ENCODE results near the gene BPIFA3. TPM values are rescaled to one million over a fixed set of nuclear protein-coding genes. Genes with fewer than 3 reads are reported as not detected.

The BPIFA3 gene
- total and polyA plus RNA-seq, 9 of the 15 experiments (the other 6 are each of a cell fraction or from before 2014, with no cell fraction given): not detected

DNA sequence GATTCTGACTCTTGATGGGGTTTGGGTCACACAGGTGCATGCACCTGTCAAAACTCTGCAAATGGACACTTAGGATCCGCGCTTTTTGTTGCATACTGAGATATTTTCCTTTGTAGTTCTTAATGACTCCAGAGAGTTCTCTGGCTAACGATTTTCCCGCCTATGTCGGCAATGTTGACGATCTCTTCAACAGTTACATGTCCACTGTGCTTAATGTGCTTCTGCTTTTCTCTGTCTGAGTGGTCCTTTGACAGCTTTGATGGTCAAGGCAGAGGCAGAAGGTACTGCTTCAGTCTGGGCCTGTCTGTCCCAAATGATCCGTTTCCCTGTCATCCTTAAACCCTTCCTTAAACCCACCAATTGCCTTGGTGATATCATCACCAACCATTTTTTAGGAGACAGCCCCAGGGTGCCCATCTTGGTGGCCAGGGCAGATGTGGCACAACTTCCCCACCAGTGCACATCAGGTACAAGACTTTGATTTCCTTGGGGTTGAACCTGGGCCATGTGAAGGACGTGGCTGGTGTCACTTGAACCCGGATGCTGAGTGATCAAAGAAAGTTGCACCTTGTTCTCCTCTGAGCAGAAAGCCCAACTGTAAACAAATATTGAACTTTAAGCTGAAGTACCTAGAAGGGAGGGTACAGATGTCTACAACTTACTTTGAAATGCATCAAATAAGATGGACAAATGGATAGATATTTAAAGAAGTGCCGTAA, 55.2 kb downstream of the BPIFA3 start (continued):
- TF ChIP-seq ZSCAN32 (CRISPR knock-in tag; IDR thresholded peaks at IDR 0.05) (no peak), JUNB (CRISPR knock-in tag; conservative IDR thresholded peaks at IDR 0.05) (no peak)

DNA sequence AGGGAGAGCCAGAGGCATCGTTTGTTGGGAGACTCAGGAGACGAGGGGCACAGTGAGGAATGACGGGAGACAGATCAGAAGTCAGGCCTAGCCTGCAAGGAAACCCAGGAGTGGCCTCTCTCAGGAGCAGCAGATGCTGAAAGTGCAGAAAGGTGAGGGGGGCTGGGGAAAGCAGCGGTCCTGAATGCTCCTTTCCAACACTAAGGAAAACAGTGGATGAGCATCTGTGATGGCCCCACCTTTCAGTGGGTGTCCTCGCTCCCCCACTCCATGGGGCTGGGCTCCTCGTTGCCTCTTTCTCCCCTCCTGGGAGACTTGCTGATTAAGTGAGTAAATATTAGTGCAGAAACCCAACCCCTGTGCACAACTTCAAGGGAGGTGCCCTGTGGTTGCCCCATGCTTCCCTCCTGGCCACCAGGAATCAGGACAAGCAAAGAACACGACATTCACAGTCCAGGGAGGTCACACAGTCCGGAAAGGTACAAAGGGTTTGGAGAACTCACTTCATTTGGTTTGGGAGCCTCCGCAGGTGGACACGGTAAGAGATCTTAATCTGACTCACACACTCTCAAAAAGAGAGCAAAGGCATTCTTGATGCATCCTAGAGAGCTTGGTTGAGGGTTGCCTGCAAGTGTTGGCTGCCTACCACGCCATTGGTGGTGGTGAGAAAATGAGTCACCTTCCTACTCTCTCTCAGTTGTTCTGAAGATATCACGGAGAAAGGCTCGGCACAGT, 56.1 kb downstream of the BPIFA3 start:
- CTCF ChIA-PET (ENCODE audit: low intra/inter-chr PET ratio): no interaction called here
- H3K9me1 ChIP-seq (ENCODE audit: control insufficient read depth, insufficient read depth, low read length): no peaks in the 10 kb centered on the region
- no peak for FAIRE-seq
- intact Hi-C loops (cut with micrococcal nuclease): no loop called here
- no peak overlapping the region for H3K4me2 ChIP-seq (ENCODE audit: insufficient read depth, low read length)
- H2AFZ ChIP-seq (ENCODE audit: low read depth, low read length): no peak overlapping the region
- BruUV-seq (replicated peaks): no TSS peak
- H3K9me3 ChIP-seq (replicated peaks; ENCODE audit: control insufficient read depth, insufficient read depth, low read depth, low read length): no peaks in the 10 kb centered on the region
- no peaks in the 10 kb centered on the region; a peak in 1 of 5 replicates for H3K4me1 ChIP-seq (replicated peaks in 1 of 2; ENCODE audit: control insufficient read depth in 2 of 2, insufficient read depth in 2 of 2, low read length in 2 of 2)
- TF ChIP-seq TEAD2 (tag; IDR thresholded peaks at IDR 0.05) (no peak), HNRNPLL (IDR thresholded peaks at IDR 0.05; ENCODE audit: low read depth, low read length, poor library complexity, severe bottlenecking) (no peak), EZH2 (IDR thresholded peaks at IDR 0.05; ENCODE audit: borderline replicate concordance, low read depth, low read length) (0 out of 2 replicates have a peak, but pooled peaks have one; percentile 28)
- no peak overlapping the region for H3K27ac ChIP-seq (ENCODE audit: extremely low read depth, low read depth, low read length)
- in situ Hi-C loops (cut with MboI): no loop called here
- no peak for ATAC-seq
- H3K9ac ChIP-seq (ENCODE audit: insufficient read depth in 1 of 2, low read depth in 2 of 2, low read length in 2 of 2): no peak overlapping the region
- DNase-seq (ENCODE audit: extremely low read depth in 1 of 4, low spot score in 3 of 4): no peak
- no peaks in the 10 kb centered on the region for H3K79me2 ChIP-seq (ENCODE audit: control insufficient read depth, insufficient read depth, low read length)
- no peaks in the 10 kb centered on the region for H3K36me3 ChIP-seq (ENCODE audit: control insufficient read depth, insufficient read depth, low read length)
- no peaks in the 10 kb centered on the region for H4K20me1 ChIP-seq (replicated peaks; ENCODE audit: control insufficient read depth, insufficient read depth, low read length)
- no peak overlapping the region for H3K4me3 ChIP-seq
- 2% methylated on average over 12 of the region's 13 CpGs for WGBS (ENCODE audit: insufficient coverage, low coverage, missing lambda C conversion rate)
- peaks cover 28 to 68% of the 10 kb centered on the region in 2 experiments; a peak in 4 of 5 replicates for H3K27me3 ChIP-seq (ENCODE audit: control insufficient read depth in 2 of 2, insufficient read depth in 2 of 2, low read length in 2 of 2)
- POLR2A ChIA-PET: no interaction called here

All from K562 (cell line).